ENCODE data around the gene ASPHD1. TPM values are rescaled to one million over a fixed set of nuclear protein-coding genes. Genes with fewer than 3 reads are reported as not detected.

Gene ASPHD1, protein sequence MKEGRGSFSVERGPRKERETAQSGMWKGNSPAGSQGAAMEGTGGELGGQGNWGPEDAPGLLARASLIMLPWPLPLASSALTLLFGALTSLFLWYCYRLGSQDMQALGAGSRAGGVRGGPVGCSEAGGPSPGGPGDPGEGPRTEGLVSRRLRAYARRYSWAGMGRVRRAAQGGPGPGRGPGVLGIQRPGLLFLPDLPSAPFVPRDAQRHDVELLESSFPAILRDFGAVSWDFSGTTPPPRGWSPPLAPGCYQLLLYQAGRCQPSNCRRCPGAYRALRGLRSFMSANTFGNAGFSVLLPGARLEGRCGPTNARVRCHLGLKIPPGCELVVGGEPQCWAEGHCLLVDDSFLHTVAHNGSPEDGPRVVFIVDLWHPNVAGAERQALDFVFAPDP
- total RNA-seq (not detected), polyA plus RNA-seq (not detected)

DNA sequence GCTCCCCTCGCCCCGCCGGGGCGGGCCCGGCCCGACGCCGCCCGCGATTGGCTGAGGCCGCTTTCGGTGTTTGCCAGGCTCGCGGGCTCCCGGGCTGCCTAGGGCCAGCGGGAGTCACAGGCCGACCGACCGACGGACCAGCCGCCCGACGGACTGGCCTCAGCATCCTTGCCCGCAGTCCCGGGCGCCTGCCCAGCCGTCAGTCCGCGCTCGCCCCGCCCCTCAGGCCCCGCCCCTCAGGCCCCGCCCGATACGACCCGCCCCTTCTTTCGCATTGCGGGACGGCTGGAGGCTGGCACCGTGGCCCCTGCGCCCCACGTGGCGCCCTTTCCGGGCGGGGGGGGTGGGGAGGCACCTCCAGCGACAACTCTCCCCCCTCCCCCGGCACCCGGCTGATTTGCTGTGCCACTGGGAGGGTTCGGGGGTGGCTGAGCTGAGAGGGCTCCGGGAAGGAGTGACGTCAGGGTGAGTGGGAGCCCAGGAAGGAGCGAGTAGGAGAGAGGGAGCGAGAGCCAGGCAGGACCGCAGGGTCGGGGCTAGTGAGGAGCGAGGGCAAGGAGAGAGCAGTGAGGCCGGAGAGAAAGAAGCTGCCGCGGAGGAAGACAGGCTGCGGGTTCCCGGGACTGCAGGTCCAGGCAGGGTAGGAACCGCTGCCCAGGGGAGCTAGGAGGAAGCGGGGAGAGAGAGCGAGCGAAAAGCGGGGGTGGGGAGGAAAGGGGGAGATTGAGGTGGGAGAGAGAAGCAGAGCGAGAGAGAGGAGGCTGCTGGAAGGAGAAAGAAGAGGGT lies at the start of gene ASPHD1:
ASPHD1 (plus strand) TSS at position 387 of the 786 bp plus-strand sequence. CDS start 484 bp downstream, outside the sequence.
- Mint-ChIP-seq H3K4me1 (peaks cover 0 to 5% (median 3%) of the 10 kb centered on the region in 4 donors), H3K27ac (peak within 1 kb of the TSS in 3 of 7 donors; percentile 30 to 41 (median 30)), H3K36me3 (no peaks in the 10 kb centered on the region), H3K9me3 (peaks cover 0 to 3% (median 0%) of the 10 kb centered on the region in 8 donors), H3K27me3 (peaks cover 18 to 24% of the 10 kb centered on the region in 2 donors), H3K4me3 (peak within 1 kb of the TSS; percentile 47 to 83 (median 72))
- ChIA-PET CTCF (ENCODE audit: partially characterized antibody) (interaction anchor here (0.9 kb wide), 1 partner anchor 77 kb away, joined by 3 read pairs; no protein-coding TSS in a partner anchor), POLR2A (ENCODE audit: partially characterized antibody) (interaction anchor here (0.8 to 3.9 kb wide), 10 partner anchors 11 to 149 kb away, joined by 3 to 13 read pairs (median 4); partner anchors contain the start of genes INO80E, KCTD13 and TMEM219)
- DNase-seq: peak; percentile 74 to 88 (median 80)
- H3K27ac ChIP-seq (ENCODE audit: low read depth, low read length): no peak within 1 kb of the TSS
- H3K36me3 ChIP-seq (ENCODE audit: insufficient read depth, low read length): no peaks in the 10 kb centered on the region
- H3K4me3 ChIP-seq (ENCODE audit: low read length in 2 of 2): peak within 1 kb of the TSS in 1 of 2 donors; percentile 45
- intact Hi-C loops (cut with micrococcal nuclease): loop anchor here (1.0 kb wide), 1 partner anchor 37 kb away; the partner anchor contains the start of gene CDIPT
- H3K9me3 ChIP-seq (ENCODE audit: control insufficient read depth in 1 of 2, low read length in 2 of 2): no peaks in the 10 kb centered on the region
- H3K4me1 ChIP-seq (ENCODE audit: insufficient read depth, low read length): peaks cover 15% of the 10 kb centered on the region
- peaks cover 10% of the 10 kb centered on the region for H3K27me3 ChIP-seq (ENCODE audit: insufficient read depth, low read length)

- ChIA-PET POLR2A (ENCODE audit: partially characterized antibody) (interaction anchor here (0.6 to 5.0 kb wide), 2 partner anchors 44 to 57 kb away, joined by 3 to 69 read pairs; partner anchors contain the start of gene MAZ), CTCF (ENCODE audit: partially characterized antibody) (interaction anchor here (0.6 to 6.3 kb wide), 4 partner anchors 32 to 974 kb away, joined by 3 to 129 read pairs (median 44); partner anchors contain the start of genes MAZ, MVP and PAGR1)
- Histone ChIP-seq H3K36me3 (ENCODE audit: insufficient read depth, low read length) (peaks cover 17% of the 10 kb centered on the region), H3K4me3 (ENCODE audit: low read length in 2 of 2) (no peak overlapping the region), H3K27ac (ENCODE audit: low read depth, low read length) (no peak overlapping the region), H3K27me3 (ENCODE audit: insufficient read depth, low read length) (no peaks in the 10 kb centered on the region), H3K9me3 (ENCODE audit: control insufficient read depth in 1 of 2, low read length in 2 of 2) (no peaks in the 10 kb centered on the region), H3K4me1 (ENCODE audit: insufficient read depth, low read length) (peaks cover 6% of the 10 kb centered on the region)
- Mint-ChIP-seq H3K9me3 (no peaks in the 10 kb centered on the region), H3K27ac (peak overlapping the region in 2 of 7 donors; percentile 30 to 37), H3K4me1 (peaks cover 1 to 7% (median 4%) of the 10 kb centered on the region in 4 donors), H3K4me3 (no peak overlapping the region), H3K27me3 (no peaks in the 10 kb centered on the region), H3K36me3 (peaks cover 3 to 20% of the 10 kb centered on the region in 2 donors)
- DNase-seq: no peak
- intact Hi-C loops (cut with micrococcal nuclease): no loop called here
Observed at GRCh38 chr16:29850998-29851397, 49.3 kb upstream of the ASPHD1 start.

DNA sequence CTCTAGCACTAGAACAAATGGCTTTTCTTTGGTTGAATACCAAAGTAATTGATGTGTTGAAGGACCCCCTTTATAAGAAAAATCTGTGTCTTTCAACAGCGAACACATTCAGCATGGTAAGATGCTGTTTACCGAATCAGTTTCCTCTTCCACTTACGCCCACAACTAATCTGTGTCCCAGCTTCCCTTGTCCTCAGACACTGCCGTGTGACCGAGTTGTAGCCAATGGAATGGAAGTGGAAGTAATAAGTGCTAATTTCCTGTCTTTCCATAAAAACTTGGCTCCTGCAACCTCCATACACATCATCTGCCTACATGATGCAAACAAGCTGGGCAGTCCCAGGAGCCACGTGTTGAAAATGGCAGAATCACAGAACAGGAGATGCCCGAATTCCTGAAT lies 47.6 kb upstream of the ASPHD1 start:
- Mint-ChIP-seq H3K27ac (no peak overlapping the region), H3K9me3 (no peaks in the 10 kb centered on the region), H3K36me3 (peaks cover 0 to 14% of the 10 kb centered on the region in 2 donors), H3K4me1 (peaks cover 0 to 7% (median 2%) of the 10 kb centered on the region in 4 donors), H3K4me3 (no peak overlapping the region), H3K27me3 (no peaks in the 10 kb centered on the region)
- H3K27ac ChIP-seq (ENCODE audit: low read depth, low read length): no peak overlapping the region
- no peaks in the 10 kb centered on the region for H3K9me3 ChIP-seq (ENCODE audit: control insufficient read depth in 1 of 2, low read length in 2 of 2)
- no peaks in the 10 kb centered on the region for H3K27me3 ChIP-seq (ENCODE audit: insufficient read depth, low read length)
- POLR2A ChIA-PET (ENCODE audit: partially characterized antibody): interaction anchor here (1.3 kb wide), 1 partner anchor 36 kb away, joined by 3 read pairs; no protein-coding TSS in a partner anchor
- peaks cover 6% of the 10 kb centered on the region for H3K4me1 ChIP-seq (ENCODE audit: insufficient read depth, low read length)
- peaks cover 1% of the 10 kb centered on the region for H3K36me3 ChIP-seq (ENCODE audit: insufficient read depth, low read length)
- no peak overlapping the region for H3K4me3 ChIP-seq (ENCODE audit: low read length in 2 of 2)
- intact Hi-C loops (cut with micrococcal nuclease): no loop called here
- CTCF ChIA-PET (ENCODE audit: partially characterized antibody): interaction anchor here (1.3 to 1.7 kb wide), 3 partner anchors 45 to 153 kb away, joined by 4 to 9 read pairs (median 4); partner anchors contain the start of gene TAOK2
- no peak for DNase-seq

GRCh38 chr16:29854520-29855100 lies 45.7 kb upstream of the ASPHD1 start:
- CTCF ChIA-PET (ENCODE audit: partially characterized antibody): no interaction called here
- peak overlapping the region in 2 of 7 donors; percentile 30 to 55 for H3K27ac Mint-ChIP-seq
- POLR2A ChIA-PET (ENCODE audit: partially characterized antibody): interaction anchor here (1.2 kb wide), 1 partner anchor 39 kb away, joined by 4 read pairs; the partner anchor contains the start of gene PAGR1

GRCh38 chr16:29857133-29857760 lies 43.0 kb upstream of the ASPHD1 start:
- CTCF ChIA-PET (ENCODE audit: partially characterized antibody): interaction anchor here (2.9 kb wide), 1 partner anchor 9 kb away, joined by 18 read pairs; no protein-coding TSS in a partner anchor
- H3K27ac Mint-ChIP-seq: no peak overlapping the region
- H3K4me1 ChIP-seq (ENCODE audit: insufficient read depth, low read length): peaks cover 15% of the 10 kb centered on the region

More at GRCh38 chr16:29854520-29855100, 45.7 kb upstream of the ASPHD1 start:
- H3K4me1 ChIP-seq (ENCODE audit: insufficient read depth, low read length): no peaks in the 10 kb centered on the region
- DNase-seq: no peak
- no peak overlapping the region for H3K4me3 ChIP-seq (ENCODE audit: low read length in 2 of 2)
- H3K36me3 Mint-ChIP-seq: peaks cover 8 to 15% of the 10 kb centered on the region in 2 donors
- H3K27ac ChIP-seq (ENCODE audit: low read depth, low read length): no peak overlapping the region
- H3K27me3 ChIP-seq (ENCODE audit: insufficient read depth, low read length): no peaks in the 10 kb centered on the region
- H3K27me3 Mint-ChIP-seq: no peaks in the 10 kb centered on the region
- peaks cover 0 to 2% (median 0%) of the 10 kb centered on the region in 4 donors for H3K4me1 Mint-ChIP-seq
- H3K4me3 Mint-ChIP-seq: no peak overlapping the region
- H3K9me3 ChIP-seq (ENCODE audit: control insufficient read depth in 1 of 2, low read length in 2 of 2): no peaks in the 10 kb centered on the region
- peaks cover 16% of the 10 kb centered on the region for H3K36me3 ChIP-seq (ENCODE audit: insufficient read depth, low read length)
- no peaks in the 10 kb centered on the region for H3K9me3 Mint-ChIP-seq
- intact Hi-C loops (cut with micrococcal nuclease): no loop called here

More at GRCh38 chr16:29857133-29857760, 43.0 kb upstream of the ASPHD1 start:
- no peak for DNase-seq
- Histone ChIP-seq H3K36me3 (ENCODE audit: insufficient read depth, low read length) (peaks cover 16% of the 10 kb centered on the region), H3K27ac (ENCODE audit: low read depth, low read length) (no peak overlapping the region), H3K9me3 (ENCODE audit: control insufficient read depth in 1 of 2, low read length in 2 of 2) (no peaks in the 10 kb centered on the region), H3K4me3 (ENCODE audit: low read length in 2 of 2) (no peak overlapping the region), H3K27me3 (ENCODE audit: insufficient read depth, low read length) (no peaks in the 10 kb centered on the region)
- Mint-ChIP-seq H3K27me3 (no peaks in the 10 kb centered on the region), H3K4me3 (no peak overlapping the region), H3K36me3 (peaks cover 17 to 30% of the 10 kb centered on the region in 2 donors), H3K4me1 (peaks cover 3 to 22% (median 12%) of the 10 kb centered on the region in 4 donors), H3K9me3 (peaks cover 0 to 2% (median 0%) of the 10 kb centered on the region in 8 donors)
- intact Hi-C loops (cut with micrococcal nuclease): no loop called here
- POLR2A ChIA-PET (ENCODE audit: partially characterized antibody): interaction anchor here (0.7 to 1.7 kb wide), 10 partner anchors 9 to 157 kb away, joined by 3 to 6 read pairs (median 4); partner anchors contain the start of genes MVP and PAGR1

Data from CD4-positive, alpha-beta memory T cell (primary cell).